Left ventricle myocardium inferior (tissue), 1 donor: Measurements from ENCODE around the gene MICAL3. TPM values are rescaled to one million over a fixed set of nuclear protein-coding genes. Genes with fewer than 3 reads are reported as not detected.

Experiments used
- DNase-seq: peaks from one replicate; pipeline ENCODE4 v3.0.0-alpha.2; 2020
- H3K27ac ChIP-seq: fragments of 200-600 bp; replicated peaks from 2 replicates; pipeline ENCODE4 v1.8.0; 2021
- H3K27me3 ChIP-seq: fragments of 200-600 bp; 2 replicates; pipeline ENCODE4 v1.8.0; 2021; ENCODE audit warnings: low read depth
- H3K36me3 ChIP-seq: fragments of 200-600 bp; 2 replicates; pipeline ENCODE4 v1.8.0; 2021
- H3K4me1 ChIP-seq: fragments of 200-600 bp; 2 replicates; pipeline ENCODE4 v1.8.0; 2021
- H3K4me3 ChIP-seq: fragments of 200-600 bp; 2 replicates; pipeline ENCODE4 v1.8.0; 2021; ENCODE audit warnings: mild to moderate bottlenecking, moderate library complexity
- H3K9me3 ChIP-seq: fragments of 200-600 bp; replicated peaks from 2 replicates; pipeline ENCODE4 v1.8.0; 2021
- CTCF ChIP-seq: fragments of 200-600 bp; IDR thresholded peaks from 2 replicates; pipeline ENCODE4 v1.8.0; 2021; ENCODE audit warnings: antibody characterized with exemption, mild to moderate bottlenecking, borderline replicate concordance
- intact Hi-C: fragments of 100-400 bp; cut with micrococcal nuclease; formaldehyde crosslinking; loops from one replicate; pipeline ENCODE4 v1.11.0; 2022
- total RNA-seq: library from RNA; stranded (reverse); fragmentation: NEBNext Ultra II Directional; extraction: Animal tissue kit (Norgen Biotek cat#: 25700); gene quantifications from one replicate; pipeline ENCODE4 v1.2.1, GENCODE V29; 2021
- donor health status: DM: no; HTN: yes; CAD: no; lungs with severe emphysema.

The MICAL3 gene
- total RNA-seq, 1 donor from 2014 or later: 92.5 TPM

- intact Hi-C loops: no loop called here
- no peak overlapping the region for H3K4me3 ChIP-seq
- H3K36me3 ChIP-seq: peaks cover 40% of the 10 kb centered on the region
- H3K4me1 ChIP-seq: peaks cover 49% of the 10 kb centered on the region
- no peak for TF ChIP-seq CTCF
- no peak overlapping the region for H3K27ac ChIP-seq
- no peaks in the 10 kb centered on the region for H3K9me3 ChIP-seq
- H3K27me3 ChIP-seq: no peaks in the 10 kb centered on the region
- no peak for DNase-seq
These were observed 161.6 kb downstream of the MICAL3 start for GRCh38 chr22:17862646-17863181.

GRCh38 chr22:17861909-17862308, 162.5 kb downstream of the MICAL3 start:
- H3K36me3 ChIP-seq: peaks cover 40% of the 10 kb centered on the region
- peak overlapping the region; percentile 85 for H3K27ac ChIP-seq
- no peak for DNase-seq
- H3K4me1 ChIP-seq: peaks cover 47% of the 10 kb centered on the region
- intact Hi-C loops: no loop called here
- no peak for TF ChIP-seq CTCF
- H3K4me3 ChIP-seq: no peak overlapping the region
- no peaks in the 10 kb centered on the region for H3K9me3 ChIP-seq
- H3K27me3 ChIP-seq: no peaks in the 10 kb centered on the region

- Histone ChIP-seq H3K27ac (peak overlapping the region; percentile 85), H3K27me3 (no peaks in the 10 kb centered on the region), H3K4me1 (peaks cover 41% of the 10 kb centered on the region), H3K36me3 (peaks cover 30% of the 10 kb centered on the region), H3K4me3 (no peak overlapping the region), H3K9me3 (no peaks in the 10 kb centered on the region)
- no peak for DNase-seq
- TF ChIP-seq CTCF: no peak
- intact Hi-C loops: no loop called here
These were observed 164.0 kb downstream of the MICAL3 start for GRCh38 chr22:17860220-17860965.

- Histone ChIP-seq H3K9me3 (no peaks in the 10 kb centered on the region), H3K4me1 (peaks cover 65% of the 10 kb centered on the region), H3K4me3 (no peak overlapping the region), H3K27ac (peak overlapping the region; percentile 85), H3K36me3 (peaks cover 7% of the 10 kb centered on the region), H3K27me3 (no peaks in the 10 kb centered on the region)
- intact Hi-C loops: no loop called here
- TF ChIP-seq CTCF: no peak
- DNase-seq: no peak
These were observed 166.3 kb downstream of the MICAL3 start for GRCh38 chr22:17858033-17858432.

- no peak for TF ChIP-seq CTCF
- Histone ChIP-seq H3K27ac (peak overlapping the region; percentile 85), H3K27me3 (no peaks in the 10 kb centered on the region), H3K4me3 (no peak overlapping the region), H3K9me3 (no peaks in the 10 kb centered on the region), H3K36me3 (no peaks in the 10 kb centered on the region), H3K4me1 (peaks cover 85% of the 10 kb centered on the region)
- DNase-seq: no peak
- intact Hi-C loops: no loop called here
These were observed 168.6 kb downstream of the MICAL3 start for GRCh38 chr22:17855572-17856290.
